Stromal cell of bone marrow (primary cell): Measurements from ENCODE around the gene GPRIN3.
"Not testable (repeated sequence)": the region's sequence is repeated elsewhere in the genome, so short reads cannot be mapped to it uniquely, and the experiment has no call there.

Experiments
- DNase-seq: peaks from one replicate; pipeline ENCODE4 v3.0.0-alpha.2; 2012; ENCODE audit warnings: low read depth

The GPRIN3 gene

GRCh38 chr4:89311433-89311832 lies 3.8 kb upstream of the GPRIN3 start:
- no peak for DNase-seq

GRCh38 chr4:89309154-89309553 lies 1.6 kb upstream of the GPRIN3 start:
- DNase-seq, result not testable (repeated sequence)

- no peak for DNase-seq
Measured at GRCh38 chr4:89308161-89308500, 531 bp upstream of the GPRIN3 start.

GRCh38 chr4:89307178-89307445 lies 488 bp downstream of the GPRIN3 start:
- no peak for DNase-seq

GRCh38 chr4:89306486-89307177 lies 968 bp downstream of the GPRIN3 start:
- no peak for DNase-seq

GRCh38 chr4:89305712-89306437 lies 1.7 kb downstream of the GPRIN3 start:
- no peak for DNase-seq

GRCh38 chr4:89305028-89305427 lies 2.6 kb downstream of the GPRIN3 start:
- DNase-seq, result no peak

- no peak for DNase-seq
Measured at GRCh38 chr4:89303814-89304388, 3.7 kb downstream of the GPRIN3 start.

- no peak for DNase-seq
Measured at GRCh38 chr4:89303177-89303576, 4.4 kb downstream of the GPRIN3 start.

- DNase-seq, result no peak
Measured at GRCh38 chr4:89301902-89302301, 5.7 kb downstream of the GPRIN3 start.

- no peak for DNase-seq
Measured at GRCh38 chr4:89301003-89301402, 6.6 kb downstream of the GPRIN3 start.

GRCh38 chr4:89300499-89300898 lies 7.1 kb downstream of the GPRIN3 start:
- DNase-seq, result no peak

- DNase-seq, result no peak
Measured at GRCh38 chr4:89300060-89300459, 7.5 kb downstream of the GPRIN3 start.

- no peak for DNase-seq
Measured at GRCh38 chr4:89299153-89299791, 8.3 kb downstream of the GPRIN3 start.

GRCh38 chr4:89298788-89299152 lies 8.8 kb downstream of the GPRIN3 start:
- no peak for DNase-seq

GRCh38 chr4:89298155-89298554 lies 9.4 kb downstream of the GPRIN3 start:
- DNase-seq, result no peak

GRCh38 chr4:89296896-89297295 lies 10.7 kb downstream of the GPRIN3 start:
- DNase-seq, result no peak

- no peak for DNase-seq
Measured at GRCh38 chr4:89296399-89296798, 11.2 kb downstream of the GPRIN3 start.

GRCh38 chr4:89295415-89295927 lies 12.1 kb downstream of the GPRIN3 start:
- DNase-seq, result no peak

GRCh38 chr4:89294573-89295269 lies 12.9 kb downstream of the GPRIN3 start:
- no peak for DNase-seq

- no peak for DNase-seq
Measured at GRCh38 chr4:89293299-89293698, 14.3 kb downstream of the GPRIN3 start.

GRCh38 chr4:89290727-89291516 lies 16.7 kb downstream of the GPRIN3 start:
- no peak for DNase-seq
